ENCODE data around the gene MAGEB5.
"Not testable (repeated sequence)": the region's sequence is repeated elsewhere in the genome, so short reads cannot be mapped to it uniquely, and the experiment has no call there.

Gene MAGEB5

GRCh38 chrX:26215869-26216268, at the start of gene MAGEB5:
Gene MAGEB5, plus strand, starts transcription at chrX:26216169. Its CDS starts 1,133 bp downstream, at chrX:26217302.
- no peak for DNase-seq

DNA sequence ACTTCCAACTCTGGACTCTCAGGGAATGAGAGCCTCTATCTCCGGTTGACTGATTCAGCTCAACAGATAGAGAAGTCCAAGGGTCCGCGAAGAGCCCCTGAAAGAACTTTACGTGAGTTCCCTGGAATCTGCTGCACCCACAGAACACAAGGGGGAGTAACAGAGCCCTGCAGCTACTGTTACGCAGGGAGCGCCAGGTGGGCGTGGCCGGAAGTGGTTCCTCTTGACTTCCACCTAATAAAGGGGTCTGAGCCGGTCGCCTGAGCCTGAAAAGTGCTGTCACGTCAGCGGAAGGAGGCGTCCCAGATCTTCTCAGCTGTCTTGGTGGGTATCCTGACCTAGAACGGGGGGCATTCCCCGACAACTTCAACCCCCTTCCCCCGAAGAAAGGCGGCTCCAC, 23.8 kb upstream of the MAGEB5 start, which contains the start of gene MAGEB6:
Gene MAGEB6, plus strand, starts transcription at position 237 of the 400 bp plus-strand sequence. CDS start 1,407 bp downstream, outside the sequence.
- DNase-seq: no peak

DNA sequence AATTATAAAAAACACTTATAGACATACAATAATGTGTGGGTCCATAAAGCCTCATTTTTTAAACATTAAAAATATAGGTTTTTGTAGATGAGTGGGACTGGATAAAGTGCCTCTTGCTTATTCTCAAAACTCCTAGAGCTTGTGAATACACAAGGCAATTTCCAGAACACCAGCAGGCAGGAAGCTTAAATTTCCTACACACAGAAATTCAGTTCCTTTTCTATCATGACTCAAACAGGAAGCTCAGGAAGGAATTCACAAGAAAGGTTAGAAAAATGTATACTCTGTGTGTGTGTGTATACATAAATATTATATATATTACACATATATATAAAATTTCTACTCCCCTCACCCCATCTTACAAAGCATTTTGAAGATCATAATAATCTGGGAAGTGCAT, 12.4 kb upstream of the MAGEB5 start:
- DNase-seq: no peak

GRCh38 chrX:26204717-26205116, 11.3 kb upstream of the MAGEB5 start:
- not testable (repeated sequence) for DNase-seq

DNA sequence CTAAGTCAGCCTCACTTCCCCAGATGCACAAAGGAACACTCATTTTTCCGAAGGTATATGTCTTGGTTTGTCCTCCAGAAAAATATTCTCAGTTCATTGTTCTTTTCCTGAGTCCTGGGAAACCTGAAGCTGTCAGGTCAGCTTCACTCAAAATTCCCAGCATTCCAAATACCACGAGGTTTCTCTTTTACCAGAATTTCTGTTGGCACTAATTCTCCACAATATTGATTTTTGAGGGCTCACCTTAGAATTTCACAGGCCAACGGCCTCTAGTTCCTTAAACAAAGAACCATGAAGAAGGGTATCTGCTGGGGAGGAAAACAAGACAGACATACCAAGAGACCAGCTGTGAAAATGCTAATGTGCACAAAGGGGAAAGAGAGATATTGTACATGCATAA, 8.0 kb upstream of the MAGEB5 start:
- no peak for DNase-seq

GRCh38 chrX:26219351-26219750, 3.4 kb downstream of the MAGEB5 start:
- DNase-seq: no peak

DNA sequence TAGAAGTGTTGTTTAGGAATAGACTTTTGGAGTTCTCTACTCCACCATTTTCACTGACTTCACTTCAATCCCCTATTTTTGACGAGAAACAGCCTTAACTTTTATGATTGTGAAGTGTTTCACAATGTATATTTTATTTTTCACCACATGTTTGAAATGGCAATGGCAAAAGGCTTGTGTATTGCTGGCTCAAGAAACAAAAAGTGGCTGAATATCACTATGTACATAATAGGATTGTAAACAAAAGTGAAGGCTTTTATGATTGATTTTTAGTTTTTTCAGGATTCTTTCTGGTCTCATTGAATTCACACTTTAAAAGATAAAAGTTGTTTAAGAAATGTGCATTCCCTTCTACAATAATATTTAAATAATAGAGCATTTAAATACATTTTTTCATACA, 18.2 kb downstream of the MAGEB5 start:
- DNase-seq: no peak

DNA sequence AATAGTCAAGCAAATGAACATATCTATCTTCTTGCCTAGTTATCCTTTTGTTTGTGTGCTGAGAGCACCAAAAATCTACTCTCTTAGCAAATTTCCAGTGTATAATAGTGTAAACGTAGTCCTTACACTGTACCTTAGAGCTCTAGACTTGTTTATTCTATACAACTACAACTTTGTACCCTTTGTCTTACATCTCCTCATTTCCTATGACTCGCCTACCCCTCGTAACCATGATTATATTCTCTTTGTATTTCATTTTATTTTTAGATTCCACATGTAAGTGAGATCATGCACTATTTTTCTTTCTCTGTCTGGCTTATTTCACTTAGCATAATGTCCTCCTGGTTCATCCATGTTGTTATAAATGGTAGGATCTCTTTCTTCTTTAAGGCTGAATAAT, 37.6 kb downstream of the MAGEB5 start:
- DNase-seq: no peak

- no peak for DNase-seq
Measured at GRCh38 chrX:26254436-26254835, 38.5 kb downstream of the MAGEB5 start.

GRCh38 chrX:26262121-26262523, 46.2 kb downstream of the MAGEB5 start:
- no peak for DNase-seq
